Measurements from ENCODE around the gene SPATA31D3.

- TF ChIP-seq EZH2 (IDR thresholded peaks at IDR 0.05; ENCODE audit: insufficient read depth, poor library complexity, severe bottlenecking) (no peak), EZH2phosphoT487 (IDR thresholded peaks at IDR 0.05; ENCODE audit: insufficient read depth, low read depth) (no peak)
Observed at GRCh38 chr9:81969971-81970370, 26.7 kb downstream of the SPATA31D3 start.

All from GM23248 (cell line).